GM19035 (cell line): ENCODE data around the gene IZUMO4.

ENCODE experiments used
- ATAC-seq: cut with Tn5 transposase; IDR thresholded peaks from one replicate; pipeline ENCODE4 v1.9.1; 2021; ENCODE audit not compliant: unreplicated experiment

IZUMO4 gene

GRCh38 chr19:2142173-2142829, 45.6 kb downstream of the IZUMO4 start:
- no peak for ATAC-seq

DNA sequence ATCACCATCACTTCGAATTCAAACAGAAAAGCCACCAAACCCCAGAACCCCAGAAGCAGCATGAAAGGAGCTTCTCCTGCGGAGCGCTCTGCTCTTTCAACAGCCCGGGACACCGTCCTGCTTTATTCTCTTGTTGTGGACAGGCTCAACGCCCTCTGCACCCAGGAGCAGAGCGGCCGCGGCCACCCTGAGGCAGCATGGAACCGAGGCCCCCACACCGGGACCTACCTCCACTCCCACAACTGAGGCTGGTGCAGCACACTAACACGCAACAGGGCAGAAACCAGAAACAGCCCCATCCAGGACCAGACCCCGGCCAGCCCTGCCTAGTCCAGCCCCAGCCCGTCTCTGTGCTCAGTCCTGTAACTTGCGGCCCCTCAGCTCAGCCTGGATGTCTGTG, 47.5 kb downstream of the IZUMO4 start:
- no peak for ATAC-seq

DNA sequence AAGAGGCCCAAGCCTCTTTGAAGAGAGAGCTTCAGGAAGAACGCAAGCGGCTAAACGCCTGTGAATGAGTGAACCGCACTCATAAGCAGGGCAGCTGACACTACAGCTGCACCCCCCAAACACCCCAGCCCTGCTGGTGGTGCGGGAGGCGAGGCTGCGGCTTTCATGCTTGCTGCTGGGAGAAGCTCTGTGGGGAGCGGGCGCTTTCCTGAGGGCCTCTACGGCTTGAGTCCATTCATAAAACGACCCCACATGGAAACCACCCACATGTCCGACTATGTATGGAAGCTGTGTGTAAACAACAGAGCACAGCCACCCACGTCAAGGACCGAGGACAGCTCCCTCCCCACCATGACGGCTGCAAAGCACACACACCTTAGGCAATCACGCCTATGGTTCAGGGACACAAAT, 49.1 kb downstream of the IZUMO4 start:
- ATAC-seq = no peak

DNA sequence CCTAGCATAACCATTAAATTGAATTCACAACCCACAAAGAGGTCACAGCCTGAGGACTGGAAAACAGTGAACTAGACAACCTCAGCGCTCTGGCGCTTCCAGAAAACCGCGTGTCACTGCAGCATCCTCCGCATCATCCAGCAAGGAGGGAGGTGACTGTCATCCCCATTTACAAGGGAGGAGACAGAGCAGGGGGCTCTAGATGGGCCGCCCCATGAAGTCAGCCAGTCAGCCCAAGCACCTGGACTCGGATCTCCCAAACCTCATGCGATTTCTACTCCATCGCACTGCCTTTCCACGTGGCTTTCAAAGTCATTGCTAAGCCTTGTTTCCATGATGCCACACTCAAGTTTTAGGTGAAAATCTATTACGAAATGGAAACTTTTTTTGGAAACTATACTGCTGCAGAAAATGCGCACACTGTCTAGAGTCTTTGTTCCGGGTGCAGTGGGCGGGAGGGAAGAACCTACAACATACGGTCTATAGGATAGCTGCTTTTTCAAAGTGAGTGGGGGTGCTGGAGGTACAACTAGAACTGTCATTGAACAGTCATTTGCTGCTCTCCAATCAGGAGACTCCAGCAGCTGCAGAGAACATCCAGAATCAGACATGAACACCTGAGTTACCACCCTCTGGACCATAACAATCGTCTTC, 51.9 kb downstream of the IZUMO4 start:
- no peak for ATAC-seq
